ENCODE measurements around the gene CDY1B. TPM values are rescaled to one million over a fixed set of nuclear protein-coding genes. Genes with fewer than 3 reads are reported as not detected.
"Not testable (repeated sequence)": the region's sequence is repeated elsewhere in the genome, so short reads cannot be mapped to it uniquely, and the experiment has no call there.

CDY1B gene, protein sequence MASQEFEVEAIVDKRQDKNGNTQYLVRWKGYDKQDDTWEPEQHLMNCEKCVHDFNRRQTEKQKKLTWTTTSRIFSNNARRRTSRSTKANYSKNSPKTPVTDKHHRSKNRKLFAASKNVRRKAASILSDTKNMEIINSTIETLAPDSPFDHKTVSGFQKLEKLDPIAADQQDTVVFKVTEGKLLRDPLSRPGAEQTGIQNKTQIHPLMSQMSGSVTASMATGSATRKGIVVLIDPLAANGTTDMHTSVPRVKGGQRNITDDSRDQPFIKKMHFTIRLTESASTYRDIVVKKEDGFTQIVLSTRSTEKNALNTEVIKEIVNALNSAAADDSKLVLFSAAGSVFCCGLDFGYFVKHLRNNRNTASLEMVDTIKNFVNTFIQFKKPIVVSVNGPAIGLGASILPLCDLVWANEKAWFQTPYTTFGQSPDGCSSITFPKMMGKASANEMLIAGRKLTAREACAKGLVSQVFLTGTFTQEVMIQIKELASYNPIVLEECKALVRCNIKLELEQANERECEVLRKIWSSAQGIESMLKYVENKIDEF
- not detected for polyA plus RNA-seq (ENCODE audit: insufficient read length in 4 of 4)

DNA sequence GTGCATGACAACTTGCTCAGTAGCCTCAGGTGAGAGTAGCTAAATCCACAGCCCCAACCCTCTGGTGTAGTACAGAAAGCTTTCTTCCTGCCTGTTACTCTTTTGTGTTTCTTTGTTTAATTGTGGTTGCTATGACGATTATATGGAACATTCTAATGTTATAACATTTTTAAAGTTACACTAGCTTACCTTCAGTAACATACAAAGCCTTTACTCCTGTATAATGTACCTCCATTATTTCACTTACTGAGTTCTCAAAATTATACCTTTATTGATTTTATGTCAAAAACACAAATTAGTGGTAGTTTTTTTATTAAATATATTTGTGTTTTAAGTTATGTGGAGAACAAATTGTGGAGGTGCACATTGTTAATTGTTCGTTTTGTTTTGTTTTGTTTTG, at the start of gene CDY1B:
Gene CDY1B (minus strand): TSS at position 101 of the 400 bp plus-strand sequence. CDS start 331 bp downstream, outside the sequence.
- not testable (repeated sequence) for DNase-seq (ENCODE audit: low read depth in 4 of 4, low spot score in 3 of 4)

DNA sequence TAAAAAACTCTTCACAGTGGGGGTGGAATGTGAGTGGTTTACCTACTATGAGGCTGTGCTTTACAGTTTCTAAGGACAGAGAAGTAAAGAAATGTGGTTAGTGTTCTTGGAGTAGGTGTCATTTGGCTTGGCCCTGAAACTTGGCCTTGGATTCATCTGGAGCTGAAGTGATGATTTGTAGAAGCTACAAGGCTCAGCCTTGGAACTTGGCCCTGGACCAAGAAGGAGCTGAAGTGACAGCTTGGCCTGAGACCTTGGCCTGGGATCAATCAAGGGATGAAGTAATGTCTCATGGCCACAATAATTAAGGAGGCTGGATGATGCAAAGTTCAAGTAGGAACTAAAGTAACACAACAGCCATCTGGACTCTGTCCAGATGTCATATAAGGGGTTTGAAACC, 1.7 kb upstream of the CDY1B start:
- not testable (repeated sequence) for DNase-seq (ENCODE audit: low read depth in 4 of 4, low spot score in 3 of 4)

GRCh38 chrY:24043209-24043608, 4.6 kb downstream of the CDY1B start:
- not testable (repeated sequence) for DNase-seq (ENCODE audit: low read depth in 4 of 4, low spot score in 3 of 4)

- not testable (repeated sequence) for DNase-seq (ENCODE audit: low read depth in 4 of 4, low spot score in 3 of 4)
Observed at GRCh38 chrY:24039008-24039718, 8.7 kb downstream of the CDY1B start.

- not testable (repeated sequence) for DNase-seq (ENCODE audit: low read depth in 4 of 4, low spot score in 3 of 4)
Observed at GRCh38 chrY:24026212-24027103, 21.4 kb downstream of the CDY1B start.

All from right renal pelvis (tissue), 4 donors.